ENCODE measurements around the gene TRIP11.
A peak's percentile ranks its signal among the peaks of the same experiment; 100 is the strongest.
"Not testable (repeated sequence)": the region's sequence is repeated elsewhere in the genome, so short reads cannot be mapped to it uniquely, and the experiment has no call there.

The TRIP11 gene

GRCh38 chr14:92039719-92040430 lies at the start of gene TRIP11:
Gene TRIP11, minus strand, starts transcription at chr14:92040059. Its CDS starts 374 bp downstream, at chr14:92039685.
- DNase-seq (ENCODE audit: low spot score), result peak; percentile 90

- no peak for DNase-seq (ENCODE audit: low spot score)
Measured at GRCh38 chr14:92088494-92088893, 48.6 kb upstream of the TRIP11 start.

GRCh38 chr14:92074555-92074954 lies 34.7 kb upstream of the TRIP11 start:
- DNase-seq (ENCODE audit: low spot score), result no peak

- DNase-seq (ENCODE audit: low spot score), result no peak
Measured at GRCh38 chr14:92058006-92058917, 18.4 kb upstream of the TRIP11 start.

- DNase-seq (ENCODE audit: low spot score), result no peak
Measured at GRCh38 chr14:92049781-92050180, 9.9 kb upstream of the TRIP11 start.

GRCh38 chr14:92049221-92049620 lies 9.4 kb upstream of the TRIP11 start:
- not testable (repeated sequence) for DNase-seq (ENCODE audit: low spot score)

- DNase-seq (ENCODE audit: low spot score), result not testable (repeated sequence)
Measured at GRCh38 chr14:92045904-92046303, 6.0 kb upstream of the TRIP11 start.

- DNase-seq (ENCODE audit: low spot score), result not testable (repeated sequence)
Measured at GRCh38 chr14:92041766-92042165, 1.9 kb upstream of the TRIP11 start.

- no peak for DNase-seq (ENCODE audit: low spot score)
Measured at GRCh38 chr14:92041203-92041602, 1.3 kb upstream of the TRIP11 start.

- DNase-seq (ENCODE audit: low spot score), result no peak
Measured at GRCh38 chr14:92040431-92041051, 682 bp upstream of the TRIP11 start.

GRCh38 chr14:92039063-92039718 lies 668 bp downstream of the TRIP11 start:
- peak; percentile 24 for DNase-seq (ENCODE audit: low spot score)

- DNase-seq (ENCODE audit: low spot score), result no peak
Measured at GRCh38 chr14:92037989-92038388, 1.9 kb downstream of the TRIP11 start.

GRCh38 chr14:92035890-92036289 lies 4.0 kb downstream of the TRIP11 start:
- DNase-seq (ENCODE audit: low spot score), result no peak

GRCh38 chr14:92033906-92034687 lies 5.8 kb downstream of the TRIP11 start:
- no peak for DNase-seq (ENCODE audit: low spot score)

- DNase-seq (ENCODE audit: low spot score), result no peak
Measured at GRCh38 chr14:92033433-92033832, 6.4 kb downstream of the TRIP11 start.

GRCh38 chr14:92026548-92027190 lies 13.2 kb downstream of the TRIP11 start:
- no peak for DNase-seq (ENCODE audit: low spot score)

- no peak for DNase-seq (ENCODE audit: low spot score)
Measured at GRCh38 chr14:92022036-92022435, 17.8 kb downstream of the TRIP11 start.

GRCh38 chr14:92021523-92021922 lies 18.3 kb downstream of the TRIP11 start:
- DNase-seq (ENCODE audit: low spot score), result no peak

- no peak for DNase-seq (ENCODE audit: low spot score)
Measured at GRCh38 chr14:92014040-92014439, 25.8 kb downstream of the TRIP11 start.

GRCh38 chr14:92012121-92012748 lies 27.6 kb downstream of the TRIP11 start:
- DNase-seq (ENCODE audit: low spot score), result no peak

Measured in hematopoietic multipotent progenitor cell treated with erythropoietin and hydrocortisone succinate and interleukin-3 and kit ligand, for 15 days (in vitro differentiated cells).